HG02938 (cell line): ENCODE results near the gene CENPF.
"Not testable (repeated sequence)": the region's sequence is repeated elsewhere in the genome, so short reads cannot be mapped to it uniquely, and the experiment has no call there.

Experiments
- ATAC-seq: cut with Tn5 transposase; IDR thresholded peaks from one replicate; pipeline ENCODE4 v1.9.1; 2021; ENCODE audit warnings: mild to moderate bottlenecking, moderate library complexity; ENCODE audit not compliant: unreplicated experiment

Gene CENPF

DNA sequence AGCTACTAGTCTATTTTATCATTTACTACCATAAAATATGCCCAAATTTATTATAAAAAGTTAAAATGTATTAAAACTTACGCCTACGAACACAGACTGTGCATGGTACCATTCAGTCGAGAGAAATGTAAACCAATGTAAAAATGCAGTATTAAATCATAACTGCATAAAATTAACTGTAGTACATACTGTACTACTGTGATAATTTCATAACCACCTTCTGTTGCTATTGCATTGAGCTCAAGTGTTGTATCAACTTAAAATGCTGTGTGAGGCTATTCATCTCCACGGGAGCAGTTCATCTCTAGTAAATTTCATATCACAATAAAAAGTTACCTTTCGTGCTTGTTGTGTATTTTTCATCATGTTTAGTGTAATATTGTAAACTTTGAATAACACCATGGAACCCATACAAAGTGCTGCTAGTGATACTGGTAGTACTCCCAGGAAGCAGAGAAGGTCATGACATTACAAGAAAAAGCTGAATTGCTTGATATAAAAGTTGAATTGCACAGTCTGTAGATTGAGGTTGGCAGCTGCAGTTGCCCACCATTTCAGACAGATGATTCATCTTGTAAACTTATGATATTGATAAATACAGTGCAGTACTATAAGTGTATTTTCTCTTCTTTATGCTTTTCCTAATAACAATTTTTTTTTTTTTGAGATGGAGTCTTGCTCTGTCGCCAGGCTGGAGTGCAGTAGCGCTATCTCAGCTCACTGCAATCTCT, 19.0 kb upstream of the CENPF start:
- ATAC-seq: no peak

DNA sequence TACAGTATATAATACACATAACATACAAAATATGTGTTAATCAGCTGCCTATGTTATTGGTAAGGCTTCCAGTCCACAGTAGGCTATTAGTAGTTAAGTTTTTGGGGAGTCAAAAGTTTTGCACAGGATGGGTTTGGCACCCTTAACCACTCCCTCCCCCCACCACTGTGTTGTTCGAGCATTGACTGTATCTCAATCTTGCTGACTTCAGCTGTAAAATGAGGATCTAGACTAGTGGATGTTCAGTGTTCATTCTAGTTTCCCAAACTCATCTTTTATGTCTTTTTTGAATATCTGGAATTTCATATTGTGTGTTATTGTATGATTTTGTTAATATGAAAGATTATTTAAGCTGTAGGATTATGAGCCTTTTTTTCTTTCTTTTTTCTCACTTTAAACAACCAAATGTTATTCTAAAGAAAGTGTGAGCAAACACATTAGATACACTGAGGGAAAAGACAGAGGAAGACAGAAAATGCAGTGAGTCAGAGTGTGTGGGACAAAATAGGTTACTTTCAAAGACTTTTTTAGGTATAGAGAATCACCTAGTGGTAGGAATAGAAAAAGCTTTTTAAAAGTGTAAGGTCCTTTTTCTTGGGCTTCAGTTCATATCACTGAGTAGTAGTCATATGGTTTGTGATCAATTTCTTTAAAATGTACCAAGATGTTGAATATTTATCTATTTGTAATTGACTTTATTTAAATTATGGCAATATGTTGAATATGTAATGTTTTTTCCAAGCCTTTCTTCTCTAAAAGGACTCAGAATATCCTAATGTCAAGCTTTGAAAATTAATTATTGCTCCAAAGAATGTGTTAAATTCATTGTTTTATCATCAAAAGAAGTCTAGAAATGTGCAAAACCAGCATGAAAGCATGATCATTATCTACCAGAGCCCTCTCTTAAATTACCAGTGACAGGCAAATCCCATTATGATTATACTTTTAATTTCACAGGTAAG, 17.9 kb upstream of the CENPF start:
- peak; percentile 87 for ATAC-seq

DNA sequence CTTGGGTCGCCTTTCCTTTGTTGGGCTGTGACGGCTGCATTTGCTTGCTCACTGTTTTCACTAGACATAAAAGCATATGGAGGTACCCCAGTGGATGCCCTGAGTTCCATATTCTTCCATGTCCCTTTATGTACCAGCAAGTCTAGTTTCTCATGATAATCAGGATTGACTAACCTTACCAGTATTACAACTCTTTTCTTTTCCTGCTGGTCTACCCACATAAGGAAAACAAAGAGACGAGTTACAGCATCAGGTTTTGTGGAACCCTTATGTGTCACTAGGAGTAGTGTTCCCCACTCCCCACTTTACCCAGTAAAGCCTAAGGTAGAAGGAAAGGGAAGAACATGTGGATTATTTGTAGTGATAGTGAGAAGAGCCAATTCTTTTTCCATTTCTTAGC, 16.4 kb upstream of the CENPF start:
- no peak for ATAC-seq

DNA sequence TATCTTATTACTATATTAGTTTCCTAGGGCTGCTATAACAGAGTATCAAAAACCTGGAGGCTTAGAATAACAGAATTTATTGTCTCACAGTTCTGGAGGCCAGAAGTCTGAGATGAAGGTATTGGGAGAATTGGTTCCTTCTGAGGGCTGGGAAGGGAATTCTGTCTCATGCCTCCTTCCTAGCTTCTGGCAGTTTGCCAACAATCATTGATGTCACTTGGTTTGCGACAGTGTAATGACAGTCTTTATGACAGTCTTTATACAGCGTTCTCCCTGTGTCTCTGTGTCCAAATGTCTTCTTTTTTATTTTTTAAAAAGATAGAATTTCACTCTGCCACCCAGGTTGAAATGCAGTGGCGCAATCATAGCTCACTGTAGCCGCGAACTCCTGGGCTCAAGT, 15.8 kb upstream of the CENPF start:
- ATAC-seq: no peak

DNA sequence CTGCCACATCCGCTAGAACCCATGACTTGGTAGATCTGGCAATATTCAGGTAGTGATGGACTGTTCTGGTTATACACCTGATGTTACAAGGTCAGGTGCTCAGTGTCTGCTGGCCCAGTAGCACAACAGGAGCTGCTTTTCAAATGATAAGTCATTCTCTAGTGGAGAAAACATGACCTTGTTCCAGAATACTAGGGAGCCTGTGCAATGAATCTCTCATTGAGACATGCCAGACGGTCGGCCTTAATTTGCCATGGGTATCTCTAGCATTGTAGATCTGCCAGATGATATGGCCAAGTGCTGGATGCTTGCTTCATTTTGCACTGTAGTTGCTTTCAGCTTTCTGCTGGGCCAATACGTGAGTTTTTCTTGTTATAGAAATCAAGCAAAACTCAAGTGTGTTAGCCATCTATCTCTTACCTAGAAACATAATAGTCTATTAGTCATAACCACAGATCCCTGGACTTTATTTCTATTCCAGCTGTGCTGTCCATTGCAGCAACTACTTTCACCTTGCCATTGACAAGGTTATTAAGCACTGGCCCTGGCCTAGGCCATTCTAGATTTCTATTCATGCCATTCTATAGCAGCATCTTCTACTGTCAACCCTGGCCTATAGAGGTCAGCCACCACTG, 13.9 kb upstream of the CENPF start:
- no peak for ATAC-seq

DNA sequence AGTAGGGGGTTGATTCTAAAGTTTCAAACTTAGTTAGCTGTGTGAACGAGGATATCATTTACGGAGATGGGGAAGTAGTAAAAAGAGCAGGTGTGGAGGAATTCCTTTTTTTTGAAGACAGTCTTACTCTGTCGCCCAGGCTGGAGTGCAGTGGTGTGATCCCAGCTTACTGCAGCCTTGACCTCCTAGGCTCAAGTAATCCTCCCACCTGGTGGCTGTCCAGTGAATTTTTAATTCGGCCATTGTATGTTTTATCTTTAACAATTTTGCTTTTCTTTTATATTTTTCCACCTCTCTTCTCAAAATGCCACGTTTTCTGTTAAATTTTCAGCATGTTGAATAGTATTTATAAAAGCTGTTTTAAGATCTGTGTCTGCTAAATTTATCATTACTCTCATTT, 12.3 kb upstream of the CENPF start:
- ATAC-seq: no peak

DNA sequence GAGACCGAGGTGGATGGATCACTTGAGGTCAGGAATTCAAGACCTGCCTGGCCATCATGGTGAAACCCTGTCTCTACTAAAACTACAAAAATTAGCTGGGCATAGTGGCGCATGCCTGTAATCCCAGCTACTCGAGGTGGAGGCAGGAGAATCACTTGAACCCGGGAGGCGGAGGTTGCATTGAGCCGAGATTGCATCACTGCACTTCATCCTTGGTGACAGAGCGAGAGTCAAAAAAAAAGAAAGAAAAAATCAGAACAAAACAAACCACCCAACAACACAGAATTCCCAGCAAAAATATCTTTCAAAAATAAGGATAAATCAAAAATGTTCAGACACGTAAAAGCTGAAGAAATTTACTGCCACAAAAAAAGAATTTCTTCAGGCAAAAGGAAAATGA, 11.1 kb upstream of the CENPF start:
- ATAC-seq: not testable (repeated sequence)

DNA sequence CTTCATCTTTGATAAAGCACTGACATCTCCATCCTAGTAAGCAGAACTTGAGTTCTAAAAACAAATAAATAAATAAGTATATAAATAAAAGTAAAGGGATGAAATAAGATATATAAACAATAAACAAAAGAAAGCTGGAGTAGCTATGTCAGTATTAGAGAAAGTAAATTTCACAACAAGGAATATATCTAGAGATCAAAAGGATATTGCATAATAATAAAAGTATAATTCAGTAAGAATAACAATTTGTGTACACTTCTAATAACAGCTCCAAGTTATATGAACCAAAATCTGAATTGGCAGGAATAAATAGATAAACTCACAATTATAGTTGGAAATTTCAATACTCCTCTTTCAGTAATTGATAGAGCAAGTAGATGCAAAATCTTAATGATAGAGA, 9.8 kb upstream of the CENPF start:
- no peak for ATAC-seq

DNA sequence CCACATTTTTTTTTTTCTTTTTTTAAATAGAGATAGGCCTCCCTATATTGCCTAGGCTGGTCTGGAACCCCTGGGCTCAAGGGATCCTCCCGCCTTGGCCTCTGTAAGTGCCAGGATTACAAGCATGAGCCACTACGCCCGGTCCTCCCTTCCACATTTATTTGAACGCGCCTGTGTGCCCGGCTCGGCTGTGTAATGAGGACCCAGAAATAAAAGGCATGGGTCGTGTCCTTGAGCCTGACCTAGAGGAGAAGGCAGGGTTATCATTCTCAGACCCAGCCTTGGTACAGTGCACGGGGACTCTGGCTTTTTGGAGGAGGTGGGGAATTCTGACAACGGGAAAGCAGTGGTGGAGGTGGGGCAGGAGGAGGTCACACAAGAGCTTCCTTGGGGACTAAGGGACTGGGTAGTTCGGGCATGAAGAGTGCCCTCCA, 841 bp downstream of the CENPF start:
- ATAC-seq: no peak

DNA sequence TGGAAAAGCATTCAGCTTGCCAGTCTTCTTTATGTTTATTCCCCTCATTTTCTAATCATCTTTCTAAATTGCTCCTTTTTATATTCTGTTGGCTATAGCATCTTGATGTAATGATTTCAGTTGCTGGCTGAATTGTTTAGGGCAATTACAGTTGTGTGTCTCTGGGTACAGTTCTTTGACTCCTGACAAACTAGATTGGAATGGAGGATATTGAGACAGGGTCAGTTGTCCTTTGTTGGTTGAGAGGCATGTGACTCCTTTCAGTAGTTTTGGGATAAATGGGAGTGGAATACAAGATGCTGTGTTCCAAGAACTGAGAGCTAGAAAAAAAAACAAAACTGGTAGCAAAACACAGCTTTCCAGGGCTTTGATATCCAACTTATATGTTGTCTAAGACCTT, 1.5 kb downstream of the CENPF start:
- ATAC-seq: no peak

DNA sequence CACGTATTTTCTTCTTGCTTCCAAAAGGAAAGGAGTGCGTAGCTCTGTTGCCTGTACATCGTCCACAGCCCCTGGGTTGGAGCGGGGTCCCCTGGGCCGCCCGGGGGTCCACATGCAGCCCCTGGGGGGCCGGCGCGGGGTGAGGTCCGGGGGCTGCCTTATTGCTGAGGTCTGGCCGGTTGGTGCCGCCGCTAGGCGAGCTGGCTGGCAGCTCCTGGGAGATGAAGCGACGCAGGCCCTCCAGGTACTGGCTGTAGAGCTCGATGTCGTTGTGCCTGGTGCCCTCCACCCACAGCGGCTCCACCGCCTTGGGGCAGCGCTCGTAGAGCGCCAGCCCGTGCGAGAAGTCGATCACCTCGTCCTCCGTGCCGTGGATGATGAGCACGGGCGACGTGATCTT, 2.5 kb downstream of the CENPF start:
- not testable (repeated sequence) for ATAC-seq

DNA sequence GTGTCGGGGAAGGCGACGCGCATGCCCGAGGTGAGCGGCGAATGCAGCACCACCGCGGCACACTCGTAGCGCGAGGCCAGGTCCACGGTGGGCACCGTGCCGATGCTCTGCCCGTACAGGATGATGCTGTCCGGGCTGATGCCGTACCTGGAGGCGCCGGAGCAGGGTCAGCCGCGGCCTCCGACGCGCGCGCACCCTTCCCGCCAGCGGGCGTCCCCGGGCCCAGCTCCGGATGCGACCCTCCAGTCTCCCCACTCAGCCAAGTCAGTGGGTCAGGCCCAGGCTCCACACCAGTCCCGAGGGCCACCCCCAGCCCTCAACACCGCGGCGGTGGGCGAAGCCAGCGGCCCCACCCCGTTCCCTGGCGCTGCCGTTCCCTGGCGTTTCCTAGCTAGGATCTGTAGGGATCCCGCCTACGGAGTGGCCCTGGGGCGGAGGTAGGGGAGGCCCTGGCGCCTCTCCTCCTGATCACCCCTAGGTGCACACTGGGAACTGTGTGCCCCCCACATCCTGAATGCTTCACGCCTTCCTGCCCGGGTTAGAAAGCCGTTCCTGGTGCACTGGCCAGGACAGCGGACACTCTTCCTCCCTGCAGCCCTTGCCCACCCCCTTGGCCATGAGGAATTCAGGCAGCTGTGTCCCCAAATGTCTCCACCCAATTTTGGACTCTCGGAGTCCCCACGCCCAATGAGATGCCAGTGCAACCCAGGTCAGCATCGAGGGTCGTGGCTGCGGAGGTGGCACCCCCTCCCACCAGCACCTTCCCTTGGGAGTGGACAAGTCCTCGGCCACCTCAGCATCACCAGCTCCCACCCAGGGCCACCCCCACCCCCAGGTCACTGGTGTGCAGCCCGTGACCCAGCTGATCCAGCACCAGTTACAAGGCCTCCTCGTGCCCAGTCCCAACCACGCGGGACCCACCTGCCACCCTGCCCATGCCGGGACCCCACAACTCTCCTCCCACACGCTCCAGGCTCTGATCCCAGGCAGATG, 3.2 kb downstream of the CENPF start:
- ATAC-seq: not testable (repeated sequence)

DNA sequence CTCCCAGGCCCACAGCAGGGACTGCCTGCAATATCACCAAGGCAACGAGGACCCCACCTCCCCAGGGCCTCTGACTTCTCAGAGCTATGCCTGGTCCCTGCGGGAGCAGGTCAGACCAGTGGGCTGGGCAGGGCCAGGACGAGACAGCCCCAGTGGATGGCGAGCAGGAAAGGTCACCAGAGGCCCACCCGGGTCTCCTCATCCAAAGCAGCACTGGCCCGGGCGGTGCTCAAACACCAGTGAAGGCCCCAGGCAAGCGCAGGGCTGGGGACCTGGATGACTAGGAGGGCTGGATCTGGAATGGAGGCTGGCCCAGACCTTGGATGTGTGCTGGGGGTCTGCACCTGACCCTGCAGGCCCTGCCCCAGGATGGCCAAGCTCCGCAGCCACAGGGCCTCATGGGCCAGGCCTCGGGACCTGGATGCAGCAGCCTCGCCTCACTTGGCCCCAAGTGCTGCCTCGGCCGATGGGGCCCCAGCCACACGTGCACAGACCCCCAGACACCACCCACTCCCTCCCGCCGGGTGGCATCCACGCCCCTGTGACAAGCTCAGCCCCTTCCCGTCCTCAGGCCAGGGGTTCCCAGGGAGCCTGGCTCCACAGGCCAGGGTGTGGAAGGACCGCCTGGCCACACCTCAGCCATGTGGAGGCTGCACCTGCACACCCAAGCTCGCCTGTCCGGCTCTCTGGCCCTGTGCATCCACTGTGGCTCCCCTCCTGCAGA, 4.7 kb downstream of the CENPF start:
- not testable (repeated sequence) for ATAC-seq

DNA sequence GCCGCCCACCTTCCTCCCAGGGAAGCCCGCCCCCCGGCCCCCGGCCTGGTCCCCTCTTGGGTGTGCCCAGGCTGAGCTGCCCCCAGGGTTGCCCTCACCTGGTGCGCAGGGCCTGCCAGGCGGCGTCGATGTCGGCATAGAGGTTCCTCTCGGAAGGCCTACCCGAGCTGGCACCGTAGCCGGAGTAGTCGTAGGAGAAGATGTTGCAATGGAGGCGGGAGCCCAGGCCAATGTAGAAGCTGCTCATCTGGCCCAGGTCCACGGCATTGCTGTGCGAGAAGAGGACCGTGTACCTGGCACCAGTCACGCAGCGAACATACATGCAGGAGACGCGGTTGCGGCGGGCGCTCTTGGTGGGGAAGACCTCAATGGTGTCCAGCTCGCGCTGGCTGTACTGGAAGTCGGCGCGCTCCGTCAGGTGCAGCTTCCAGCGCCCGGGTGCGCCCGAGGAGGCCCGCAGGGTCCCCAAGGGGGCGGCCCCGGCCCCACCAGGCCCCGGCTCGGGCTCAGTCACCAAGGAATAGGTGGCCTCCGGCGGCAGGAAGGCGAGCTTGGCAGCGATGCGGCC, 5.3 kb downstream of the CENPF start:
- ATAC-seq: not testable (repeated sequence)

DNA sequence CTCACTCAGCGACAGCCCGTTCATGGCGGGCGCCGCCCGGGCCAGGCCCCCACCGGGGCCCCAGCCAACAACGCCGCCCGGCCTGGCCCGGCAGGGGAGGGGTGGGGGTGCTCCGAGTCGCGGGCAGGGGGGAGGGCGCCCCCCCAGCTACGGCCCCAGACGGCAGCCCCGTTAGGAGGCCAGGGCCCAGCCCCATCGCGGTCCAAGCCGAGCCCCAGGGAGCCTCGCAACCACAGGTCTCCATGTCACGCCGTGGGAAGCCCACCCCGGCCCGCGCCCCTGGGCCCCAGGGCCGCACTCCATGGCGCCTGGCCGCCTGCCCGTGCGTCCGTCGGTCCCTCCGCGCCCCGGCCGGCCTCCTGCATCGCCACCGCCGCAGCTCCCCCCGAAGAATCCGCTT, 5.8 kb downstream of the CENPF start:
- not testable (repeated sequence) for ATAC-seq

DNA sequence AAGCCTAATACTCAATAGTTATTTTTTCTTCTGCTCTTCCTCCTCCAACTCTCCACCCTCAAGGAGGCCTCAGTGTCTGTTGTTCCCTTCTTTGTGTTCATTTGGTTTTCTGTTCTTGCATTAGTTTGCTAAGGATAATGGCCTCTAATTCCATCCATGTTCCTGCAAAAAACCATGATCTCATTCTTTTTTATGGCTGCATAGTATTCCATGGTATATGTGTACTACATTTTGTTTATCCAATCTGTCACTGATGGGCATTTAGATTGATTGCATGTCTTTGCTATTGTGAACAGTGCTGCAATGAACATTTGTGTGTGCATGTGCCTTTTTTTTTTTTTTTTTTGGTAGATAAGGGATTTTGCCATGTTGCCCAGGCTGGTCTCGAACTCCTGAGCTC, 6.7 kb downstream of the CENPF start:
- no peak for ATAC-seq

DNA sequence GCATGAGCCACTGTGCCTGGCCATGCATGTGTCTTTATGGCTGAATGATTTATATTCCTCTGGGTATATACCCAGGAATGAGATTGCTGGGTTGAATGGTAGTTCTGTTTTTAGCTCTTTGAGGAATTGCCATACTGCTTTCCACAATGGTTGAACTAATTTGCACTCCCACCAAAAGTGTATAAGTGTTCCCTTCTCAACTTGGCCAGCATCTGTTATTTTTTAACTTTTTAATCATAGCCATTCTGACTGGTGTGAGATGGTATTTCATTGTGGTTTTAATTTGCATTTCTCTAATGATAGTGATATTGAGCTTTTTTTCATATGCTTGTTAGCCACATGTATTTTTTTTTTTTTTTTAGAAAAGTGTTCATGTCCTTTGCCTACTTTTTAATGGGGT, 7.1 kb downstream of the CENPF start:
- peak; percentile 66 for ATAC-seq

DNA sequence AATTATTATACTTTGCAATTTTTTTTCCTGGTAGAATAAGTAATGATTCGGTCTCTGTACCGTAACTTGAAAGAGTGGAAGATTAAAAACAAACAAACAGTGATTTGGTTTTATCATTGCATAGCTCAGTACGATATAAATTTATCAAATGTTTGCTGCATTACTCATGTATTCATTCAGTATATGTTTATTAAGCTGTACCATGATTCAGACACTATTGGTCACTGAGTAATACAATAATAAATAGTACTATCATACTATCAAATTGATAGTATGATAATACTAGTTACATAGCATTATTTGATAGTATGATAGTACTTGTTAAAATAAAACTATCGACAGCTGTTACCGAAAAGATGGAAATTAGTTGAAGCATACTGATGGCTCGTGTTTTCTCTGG, 12.1 kb downstream of the CENPF start:
- no peak for ATAC-seq

DNA sequence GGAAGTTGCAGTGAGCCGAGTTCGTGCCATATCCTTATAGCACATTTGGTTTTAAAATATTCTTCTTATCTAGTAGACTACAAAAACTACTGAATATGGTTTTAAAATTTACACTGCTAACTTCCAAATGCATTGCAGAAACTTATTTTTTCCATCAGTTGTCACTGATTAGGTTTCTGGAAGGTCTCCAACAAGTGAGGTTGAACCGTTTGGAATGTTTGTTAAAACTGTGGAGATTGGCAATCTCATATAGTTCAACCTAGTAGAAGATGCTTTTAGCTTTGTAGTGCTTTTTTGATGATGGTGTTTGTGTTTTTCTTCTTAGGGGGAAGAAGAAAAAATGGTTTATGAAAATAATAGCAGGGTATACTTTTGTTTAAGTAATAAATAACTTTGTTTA, 12.9 kb downstream of the CENPF start:
- no peak for ATAC-seq
